Activated naive CD4-positive, alpha-beta T cell treated with anti-CD3 and anti-CD28 coated beads for 36 hours (primary cell): ENCODE results near the gene RABGAP1L. TPM values are rescaled to one million over a fixed set of nuclear protein-coding genes. Genes with fewer than 3 reads are reported as not detected.
"Not testable (repeated sequence)": the region's sequence is repeated elsewhere in the genome, so short reads cannot be mapped to it uniquely, and the experiment has no call there.

Source experiments
- CTCF ChIA-PET: fragments of 350-600 bp; sonication (Branson Sonifier 250); formaldehyde crosslinking; loops from one replicate; lab custom pipeline; 2021; ENCODE audit warnings: antibody characterized with exemption; lab: Charles Lee
- DNase-seq: peaks from one replicate; pipeline ENCODE4 v3.0.0-alpha.2; 2020
- H3K27ac Mint-ChIP-seq: one replicate; pipeline ENCODE4 v1.8.0; 2021; ENCODE audit warnings: mild to moderate bottlenecking, mixed read lengths
- H3K27me3 Mint-ChIP-seq: one replicate; pipeline ENCODE4 v1.8.0; 2021; ENCODE audit warnings: low read depth, mixed read lengths
- H3K36me3 Mint-ChIP-seq: one replicate; pipeline ENCODE4 v1.8.0; 2021; ENCODE audit warnings: low read depth, mixed read lengths
- H3K4me1 Mint-ChIP-seq: one replicate; pipeline ENCODE4 v1.8.0; 2021; ENCODE audit warnings: low read depth, mixed read lengths
- H3K4me3 Mint-ChIP-seq: one replicate; pipeline ENCODE4 v1.8.0; 2021; ENCODE audit warnings: mild to moderate bottlenecking, moderate library complexity, mixed read lengths
- H3K9me3 Mint-ChIP-seq: one replicate; pipeline ENCODE4 v1.8.0; 2021; ENCODE audit warnings: mixed read lengths
- intact Hi-C: fragments of 100-400 bp; cut with micrococcal nuclease; formaldehyde crosslinking; loops from one replicate; pipeline ENCODE4 v1.15.1; 2023
- total RNA-seq, 2 experiments: library from RNA; stranded (reverse); gene quantifications; one replicate each; pipeline ENCODE4 v1.2.3, GENCODE V29; 2021

RABGAP1L gene
- total RNA-seq, 2 experiments from 2014 or later, result 16.6 TPM

GRCh38 chr1:174134003-174134659 is 25.2 kb upstream of the RABGAP1L start:
- Mint-ChIP-seq H3K27me3 (no peaks in the 10 kb centered on the region), H3K27ac (no peak overlapping the region), H3K4me1 (no peaks in the 10 kb centered on the region), H3K9me3 (peaks cover 5% of the 10 kb centered on the region), H3K4me3 (no peak overlapping the region), H3K36me3 (peaks cover 3% of the 10 kb centered on the region)
- no peak for DNase-seq
- intact Hi-C loops, result no loop called here
- CTCF ChIA-PET, result no interaction called here

- Mint-ChIP-seq H3K4me1 (no peaks in the 10 kb centered on the region), H3K36me3 (no peaks in the 10 kb centered on the region), H3K27ac (no peak overlapping the region), H3K4me3 (no peak overlapping the region), H3K27me3 (no peaks in the 10 kb centered on the region), H3K9me3 (no peaks in the 10 kb centered on the region)
- CTCF ChIA-PET, result no interaction called here
- no peak for DNase-seq
- intact Hi-C loops, result no loop called here
These were observed 24.1 kb upstream of the RABGAP1L start for GRCh38 chr1:174135211-174135610.

GRCh38 chr1:174136714-174137113 is 22.6 kb upstream of the RABGAP1L start:
- intact Hi-C loops, result no loop called here
- no peaks in the 10 kb centered on the region for H3K4me1 Mint-ChIP-seq
- DNase-seq, result no peak
- CTCF ChIA-PET, result no interaction called here
- H3K4me3 Mint-ChIP-seq, result no peak overlapping the region
- peaks cover 3% of the 10 kb centered on the region for H3K27me3 Mint-ChIP-seq
- no peaks in the 10 kb centered on the region for H3K9me3 Mint-ChIP-seq
- no peak overlapping the region for H3K27ac Mint-ChIP-seq
- no peaks in the 10 kb centered on the region for H3K36me3 Mint-ChIP-seq

GRCh38 chr1:174142836-174143235 is 16.5 kb upstream of the RABGAP1L start:
- no peaks in the 10 kb centered on the region for H3K4me1 Mint-ChIP-seq
- H3K27me3 Mint-ChIP-seq, result peaks cover 3% of the 10 kb centered on the region
- CTCF ChIA-PET, result no interaction called here
- H3K27ac Mint-ChIP-seq, result no peak overlapping the region
- peaks cover 2% of the 10 kb centered on the region for H3K9me3 Mint-ChIP-seq
- no peak overlapping the region for H3K4me3 Mint-ChIP-seq
- no peaks in the 10 kb centered on the region for H3K36me3 Mint-ChIP-seq
- intact Hi-C loops, result no loop called here
- no peak for DNase-seq

- H3K4me3 Mint-ChIP-seq, H3K27me3 Mint-ChIP-seq, H3K4me1 Mint-ChIP-seq, H3K36me3 Mint-ChIP-seq, H3K27ac Mint-ChIP-seq, DNase-seq, H3K9me3 Mint-ChIP-seq, intact Hi-C loops: not testable (repeated sequence)
- CTCF ChIA-PET, result interaction anchor here (1.4 kb wide), 1 partner anchor 9 kb away, joined by 3 read pairs; no protein-coding TSS in a partner anchor
These were observed 15.5 kb upstream of the RABGAP1L start for GRCh38 chr1:174143727-174144396.

- H3K9me3 Mint-ChIP-seq, DNase-seq, H3K27ac Mint-ChIP-seq, H3K27me3 Mint-ChIP-seq, H3K36me3 Mint-ChIP-seq, H3K4me1 Mint-ChIP-seq, intact Hi-C loops, H3K4me3 Mint-ChIP-seq: not testable (repeated sequence)
- CTCF ChIA-PET, result interaction anchor here (1.4 kb wide), 1 partner anchor 8 kb away, joined by 3 read pairs; no protein-coding TSS in a partner anchor
These were observed 14.9 kb upstream of the RABGAP1L start for GRCh38 chr1:174144397-174144783.

- Mint-ChIP-seq H3K27me3 (no peaks in the 10 kb centered on the region), H3K36me3 (peaks cover 3% of the 10 kb centered on the region), H3K4me3 (no peak overlapping the region), H3K9me3 (peaks cover 8% of the 10 kb centered on the region), H3K27ac (no peak overlapping the region), H3K4me1 (peaks cover 14% of the 10 kb centered on the region)
- no peak for DNase-seq
- intact Hi-C loops, result no loop called here
- CTCF ChIA-PET, result no interaction called here
These were observed 10.1 kb upstream of the RABGAP1L start for GRCh38 chr1:174149216-174149615.

- intact Hi-C loops, result loop anchor here (10.0 kb wide), 3 partner anchors 1256 to 1516 kb away; no protein-coding TSS in a partner anchor
- CTCF ChIA-PET, result no interaction called here
- H3K27me3 Mint-ChIP-seq, result no peaks in the 10 kb centered on the region
- peaks cover 3% of the 10 kb centered on the region for H3K36me3 Mint-ChIP-seq
- peaks cover 18% of the 10 kb centered on the region for H3K4me1 Mint-ChIP-seq
- no peak overlapping the region for H3K4me3 Mint-ChIP-seq
- no peak overlapping the region for H3K27ac Mint-ChIP-seq
- no peak for DNase-seq
- peaks cover 8% of the 10 kb centered on the region for H3K9me3 Mint-ChIP-seq
These were observed 8.8 kb upstream of the RABGAP1L start for GRCh38 chr1:174150499-174150898.

- DNase-seq, result no peak
- intact Hi-C loops, result loop anchor here (10.0 kb wide), 3 partner anchors 1258 to 1518 kb away; no protein-coding TSS in a partner anchor
- no peaks in the 10 kb centered on the region for H3K27me3 Mint-ChIP-seq
- peaks cover 7% of the 10 kb centered on the region for H3K9me3 Mint-ChIP-seq
- CTCF ChIA-PET, result interaction anchor here (1.3 kb wide), 1 partner anchor 8 kb away, joined by 3 read pairs; no protein-coding TSS in a partner anchor
- no peak overlapping the region for H3K27ac Mint-ChIP-seq
- peaks cover 32% of the 10 kb centered on the region for H3K4me1 Mint-ChIP-seq
- H3K4me3 Mint-ChIP-seq, result no peak overlapping the region
- peaks cover 3% of the 10 kb centered on the region for H3K36me3 Mint-ChIP-seq
These were observed 6.9 kb upstream of the RABGAP1L start for GRCh38 chr1:174152427-174152826.

GRCh38 chr1:174153085-174153824 is 6.1 kb upstream of the RABGAP1L start:
- no peak overlapping the region for H3K27ac Mint-ChIP-seq
- intact Hi-C loops, result loop anchor here (1.0 to 10.0 kb wide), 5 partner anchors 21 to 1518 kb away; no protein-coding TSS in a partner anchor
- H3K9me3 Mint-ChIP-seq, result peaks cover 4% of the 10 kb centered on the region
- CTCF ChIA-PET, result interaction anchor here (0.6 to 2.1 kb wide), 7 partner anchors 9 to 906 kb away, joined by 3 to 6 read pairs (median 3); no protein-coding TSS in a partner anchor
- H3K36me3 Mint-ChIP-seq, result peaks cover 3% of the 10 kb centered on the region
- H3K27me3 Mint-ChIP-seq, result no peaks in the 10 kb centered on the region
- H3K4me1 Mint-ChIP-seq, result peaks cover 40% of the 10 kb centered on the region
- H3K4me3 Mint-ChIP-seq, result no peak overlapping the region
- no peak for DNase-seq

GRCh38 chr1:174153825-174154107 is 5.6 kb upstream of the RABGAP1L start:
- Mint-ChIP-seq H3K4me1 (peaks cover 45% of the 10 kb centered on the region), H3K9me3 (peaks cover 4% of the 10 kb centered on the region), H3K27me3 (no peaks in the 10 kb centered on the region), H3K36me3 (peaks cover 2% of the 10 kb centered on the region), H3K4me3 (no peak overlapping the region), H3K27ac (no peak overlapping the region)
- CTCF ChIA-PET, result interaction anchor here (0.6 to 2.1 kb wide), 4 partner anchors 20 to 906 kb away, joined by 3 to 6 read pairs (median 4); no protein-coding TSS in a partner anchor
- DNase-seq, result no peak
- intact Hi-C loops, result loop anchor here (1.0 to 10.0 kb wide), 6 partner anchors 21 to 1519 kb away; no protein-coding TSS in a partner anchor

GRCh38 chr1:174156437-174156836 is 2.9 kb upstream of the RABGAP1L start:
- Mint-ChIP-seq H3K4me3 (no peak overlapping the region), H3K4me1 (peaks cover 56% of the 10 kb centered on the region), H3K27ac (no peak overlapping the region), H3K36me3 (no peaks in the 10 kb centered on the region), H3K27me3 (no peaks in the 10 kb centered on the region), H3K9me3 (no peaks in the 10 kb centered on the region)
- CTCF ChIA-PET, result interaction anchor here (1.1 kb wide), 1 partner anchor 106 kb away, joined by 3 read pairs; no protein-coding TSS in a partner anchor
- intact Hi-C loops, result loop anchor here (5.0 to 10.0 kb wide), 6 partner anchors 724 to 1522 kb away; partner anchors contain the start of genes KIAA0040 and TNFSF4
- no peak for DNase-seq
